ENCODE data around the gene TAPBPL.

The TAPBPL gene

DNA sequence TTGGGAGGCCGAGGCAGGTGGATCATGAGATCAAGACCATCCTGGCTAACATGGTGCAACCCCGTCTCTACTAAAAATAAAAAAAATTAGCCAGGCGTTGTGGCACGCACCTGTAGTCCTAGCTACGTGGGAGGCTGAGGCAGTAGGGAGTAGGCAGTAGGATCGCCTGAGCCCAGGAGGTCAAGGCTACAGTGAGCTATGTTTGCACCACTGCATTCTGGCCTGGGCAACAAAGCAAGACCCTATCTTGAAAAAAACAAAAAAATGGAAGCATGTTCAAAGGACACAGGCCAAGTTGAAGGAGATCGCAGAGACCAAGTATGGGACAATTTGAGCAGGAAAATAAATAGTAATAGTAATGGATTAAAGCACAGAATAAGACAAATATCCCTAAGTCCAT, 56.2 kb downstream of the TAPBPL start:
- Histone ChIP-seq H3K4me3 (ENCODE audit: low read length) (no peak overlapping the region), H3K36me3 (ENCODE audit: insufficient read depth, low read depth, low read length) (peaks cover 59% of the 10 kb centered on the region), H3K27ac (ENCODE audit: low read length) (no peak overlapping the region), H3K27me3 (ENCODE audit: insufficient read depth, low read length) (no peaks in the 10 kb centered on the region), H3K9ac (ENCODE audit: low read depth, low read length) (no peak overlapping the region), H3K9me3 (ENCODE audit: insufficient read depth, low read depth, low read length) (no peaks in the 10 kb centered on the region), H3K4me1 (ENCODE audit: insufficient read depth, low read length) (peaks cover 8% of the 10 kb centered on the region; the same call in 1 of the 2 replicates)
